ENCODE measurements around the gene AARSD1.
A peak's percentile ranks its signal among the peaks of the same experiment; 100 is the strongest.

DNA sequence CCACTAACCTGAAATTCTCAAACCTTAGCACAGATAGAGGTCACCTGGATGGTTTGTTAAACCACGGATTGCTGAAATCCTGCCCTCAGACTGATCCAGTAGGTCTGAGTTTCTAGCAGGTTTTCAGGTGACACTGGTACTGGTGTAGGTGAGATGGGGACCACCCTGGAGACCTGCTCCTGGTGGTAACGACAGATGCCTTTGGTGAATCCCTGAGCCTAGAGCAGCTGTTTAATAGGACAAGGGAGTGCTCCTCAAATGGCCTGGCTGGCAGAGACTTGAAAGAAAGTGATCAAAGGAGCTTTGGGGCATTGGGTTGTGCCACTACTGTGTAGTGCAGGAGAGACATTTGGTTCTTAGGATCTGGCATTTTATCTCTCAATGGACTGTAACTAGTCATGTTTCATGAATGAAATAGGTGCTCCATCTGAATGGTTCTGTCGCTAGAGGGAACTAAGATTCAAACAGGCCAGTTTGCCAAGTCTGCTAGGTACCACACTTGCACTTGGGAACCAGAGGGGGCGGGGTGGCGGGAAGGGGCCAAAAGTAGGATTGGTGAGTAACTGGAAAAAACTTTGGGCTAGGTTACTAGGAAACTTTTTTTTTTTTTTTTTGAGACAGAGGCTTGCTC is 39.4 kb upstream of the AARSD1 start:
- TF ChIP-seq CTCF (conservative IDR thresholded peaks at IDR 0.05; ENCODE audit: low read depth in 2 of 2) (peak; percentile 13 to 22; a peak in 1 of 4 replicates), EZH2 (IDR thresholded peaks at IDR 0.05; ENCODE audit: low read depth, unreplicated experiment) (no peak), EZH2phosphoT487 (IDR thresholded peaks at IDR 0.05; ENCODE audit: unreplicated experiment) (no peak), JUNB (IDR thresholded peaks at IDR 0.05; ENCODE audit: unreplicated experiment) (no peak), POLR2AphosphoS5 (IDR thresholded peaks at IDR 0.05; ENCODE audit: low read depth) (peak; percentile 27; the same call in 1 of the 2 replicates), NANOG (IDR thresholded peaks at IDR 0.05; ENCODE audit: borderline replicate concordance) (no peak), CREB1 (CRISPR knock-in tag; IDR thresholded peaks at IDR 0.05; ENCODE audit: low read depth) (no peak)
- TF ChIP-seq, protein P1, sequence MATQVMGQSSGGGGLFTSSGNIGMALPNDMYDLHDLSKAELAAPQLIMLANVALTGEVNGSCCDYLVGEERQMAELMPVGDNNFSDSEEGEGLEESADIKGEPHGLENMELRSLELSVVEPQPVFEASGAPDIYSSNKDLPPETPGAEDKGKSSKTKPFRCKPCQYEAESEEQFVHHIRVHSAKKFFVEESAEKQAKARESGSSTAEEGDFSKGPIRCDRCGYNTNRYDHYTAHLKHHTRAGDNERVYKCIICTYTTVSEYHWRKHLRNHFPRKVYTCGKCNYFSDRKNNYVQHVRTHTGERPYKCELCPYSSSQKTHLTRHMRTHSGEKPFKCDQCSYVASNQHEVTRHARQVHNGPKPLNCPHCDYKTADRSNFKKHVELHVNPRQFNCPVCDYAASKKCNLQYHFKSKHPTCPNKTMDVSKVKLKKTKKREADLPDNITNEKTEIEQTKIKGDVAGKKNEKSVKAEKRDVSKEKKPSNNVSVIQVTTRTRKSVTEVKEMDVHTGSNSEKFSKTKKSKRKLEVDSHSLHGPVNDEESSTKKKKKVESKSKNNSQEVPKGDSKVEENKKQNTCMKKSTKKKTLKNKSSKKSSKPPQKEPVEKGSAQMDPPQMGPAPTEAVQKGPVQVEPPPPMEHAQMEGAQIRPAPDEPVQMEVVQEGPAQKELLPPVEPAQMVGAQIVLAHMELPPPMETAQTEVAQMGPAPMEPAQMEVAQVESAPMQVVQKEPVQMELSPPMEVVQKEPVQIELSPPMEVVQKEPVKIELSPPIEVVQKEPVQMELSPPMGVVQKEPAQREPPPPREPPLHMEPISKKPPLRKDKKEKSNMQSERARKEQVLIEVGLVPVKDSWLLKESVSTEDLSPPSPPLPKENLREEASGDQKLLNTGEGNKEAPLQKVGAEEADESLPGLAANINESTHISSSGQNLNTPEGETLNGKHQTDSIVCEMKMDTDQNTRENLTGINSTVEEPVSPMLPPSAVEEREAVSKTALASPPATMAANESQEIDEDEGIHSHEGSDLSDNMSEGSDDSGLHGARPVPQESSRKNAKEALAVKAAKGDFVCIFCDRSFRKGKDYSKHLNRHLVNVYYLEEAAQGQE (IDR thresholded peaks at IDR 0.05; ENCODE audit: unreplicated experiment), result no peak
- TF ChIP-seq, protein P2, sequence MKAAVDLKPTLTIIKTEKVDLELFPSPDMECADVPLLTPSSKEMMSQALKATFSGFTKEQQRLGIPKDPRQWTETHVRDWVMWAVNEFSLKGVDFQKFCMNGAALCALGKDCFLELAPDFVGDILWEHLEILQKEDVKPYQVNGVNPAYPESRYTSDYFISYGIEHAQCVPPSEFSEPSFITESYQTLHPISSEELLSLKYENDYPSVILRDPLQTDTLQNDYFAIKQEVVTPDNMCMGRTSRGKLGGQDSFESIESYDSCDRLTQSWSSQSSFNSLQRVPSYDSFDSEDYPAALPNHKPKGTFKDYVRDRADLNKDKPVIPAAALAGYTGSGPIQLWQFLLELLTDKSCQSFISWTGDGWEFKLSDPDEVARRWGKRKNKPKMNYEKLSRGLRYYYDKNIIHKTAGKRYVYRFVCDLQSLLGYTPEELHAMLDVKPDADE (IDR thresholded peaks at IDR 0.05), result no peak

Data from GM23338 (cell line).